SK-N-SH treated with all-trans-retinoic acid at 6 μM for 48 hours (cell line): ENCODE measurements around the gene TST.

Source experiments
- ARNTL ChIP-seq: fragments of 450-650 bp; formaldehyde crosslinking; IDR thresholded peaks from 2 replicates; pipeline ENCODE4 v1.5.0; 2020; ENCODE audit warnings: low read depth, mild to moderate bottlenecking, moderate library complexity, borderline replicate concordance
- ESRRG ChIP-seq: fragments of 250-450 bp; sonication (Bioruptor Pico); IDR thresholded peaks from 2 replicates; pipeline ENCODE4 v1.6.1; 2021; ENCODE audit warnings: mild to moderate bottlenecking
- GLIS3 ChIP-seq: fragments of 250-450 bp; sonication (Bioruptor Pico); IDR thresholded peaks from 2 replicates; pipeline ENCODE4 v1.5.0; 2020; ENCODE audit warnings: mild to moderate bottlenecking, moderate library complexity
- ISL1 ChIP-seq: fragments of 250-450 bp; sonication (Bioruptor Pico); IDR thresholded peaks from 2 replicates; pipeline ENCODE4 v2.1.2; 2022; ENCODE audit warnings: mild to moderate bottlenecking, moderate library complexity
- PATZ1 ChIP-seq: fragments of 250-450 bp; sonication (Bioruptor Pico); IDR thresholded peaks from 2 replicates; pipeline ENCODE4 v1.8.0; 2020; ENCODE audit warnings: mild to moderate bottlenecking, moderate library complexity, borderline replicate concordance
- RARB ChIP-seq: fragments of 250-450 bp; sonication (Bioruptor Pico); IDR thresholded peaks from 2 replicates; pipeline ENCODE4 v1.8.0; 2021; ENCODE audit warnings: mild to moderate bottlenecking, moderate library complexity
- SNAI2 ChIP-seq: fragments of 250-450 bp; sonication (Bioruptor Pico); IDR thresholded peaks from 2 replicates; pipeline ENCODE4 v1.5.0; 2020; ENCODE audit warnings: mild to moderate bottlenecking, moderate library complexity
- TOX ChIP-seq: fragments of 250-450 bp; sonication (Bioruptor Pico); IDR thresholded peaks from 2 replicates; pipeline ENCODE4 v1.8.0; 2021; ENCODE audit warnings: mild to moderate bottlenecking, moderate library complexity, borderline replicate concordance
- ZFP3 ChIP-seq: fragments of 250-450 bp; sonication (Bioruptor Pico); IDR thresholded peaks from 2 replicates; pipeline ENCODE4 v1.5.0; 2020; ENCODE audit warnings: mild to moderate bottlenecking, moderate library complexity
- ZNF70 ChIP-seq: fragments of 450-650 bp; formaldehyde crosslinking; IDR thresholded peaks from 2 replicates; pipeline ENCODE4 v1.5.0; 2020; ENCODE audit warnings: mild to moderate bottlenecking, moderate library complexity
- TF ChIP-seq, protein P1 (sequence below): fragments of 250-450 bp; sonication (Bioruptor Pico); IDR thresholded peaks from 2 replicates; pipeline ENCODE4 v1.5.1; 2020; ENCODE audit warnings: low read depth, mild to moderate bottlenecking, moderate library complexity

DNA sequence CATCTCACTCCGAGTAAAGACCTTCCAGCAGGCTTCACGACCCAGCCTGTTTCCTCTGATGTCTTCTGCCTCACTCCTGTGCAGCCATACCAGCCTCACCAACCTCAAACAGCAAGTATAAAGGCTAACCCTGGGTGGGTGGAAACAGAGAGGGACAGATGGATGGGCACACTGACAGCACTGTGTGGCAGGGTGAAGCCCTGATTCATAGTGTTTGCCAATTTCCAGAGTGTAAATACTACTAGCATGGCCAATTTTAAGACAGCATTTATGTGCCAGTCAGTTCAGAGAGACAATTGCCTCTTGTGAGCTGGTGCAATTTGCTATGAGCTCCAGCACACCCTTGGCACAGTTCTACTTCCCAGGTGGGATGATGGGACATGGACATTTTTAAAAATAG, 21.5 kb downstream of the TST start:
- TF ChIP-seq ZNF70 (CRISPR knock-in tag) (no peak), PATZ1 (no peak), SNAI2 (CRISPR knock-in tag) (no peak), ESRRG (CRISPR knock-in tag) (no peak), TOX (CRISPR knock-in tag) (no peak), RARB (no peak), ISL1 (CRISPR knock-in tag) (no peak), GLIS3 (CRISPR knock-in tag) (no peak), ARNTL (CRISPR knock-in tag) (no peak), ZFP3 (no peak)
- TF ChIP-seq, protein P1, sequence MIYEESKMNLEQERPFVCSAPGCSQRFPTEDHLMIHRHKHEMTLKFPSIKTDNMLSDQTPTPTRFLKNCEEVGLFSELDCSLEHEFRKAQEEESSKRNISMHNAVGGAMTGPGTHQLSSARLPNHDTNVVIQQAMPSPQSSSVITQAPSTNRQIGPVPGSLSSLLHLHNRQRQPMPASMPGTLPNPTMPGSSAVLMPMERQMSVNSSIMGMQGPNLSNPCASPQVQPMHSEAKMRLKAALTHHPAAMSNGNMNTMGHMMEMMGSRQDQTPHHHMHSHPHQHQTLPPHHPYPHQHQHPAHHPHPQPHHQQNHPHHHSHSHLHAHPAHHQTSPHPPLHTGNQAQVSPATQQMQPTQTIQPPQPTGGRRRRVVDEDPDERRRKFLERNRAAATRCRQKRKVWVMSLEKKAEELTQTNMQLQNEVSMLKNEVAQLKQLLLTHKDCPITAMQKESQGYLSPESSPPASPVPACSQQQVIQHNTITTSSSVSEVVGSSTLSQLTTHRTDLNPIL = no peak
